Measurements from ENCODE around the gene EIF4E1B.
A peak's percentile ranks its signal among the peaks of the same experiment; 100 is the strongest.

Gene EIF4E1B

GRCh38 chr5:176647030-176647842 lies 16.8 kb downstream of the EIF4E1B start, which contains the start of gene TSPAN17:
Gene TSPAN17 (plus strand): TSS chr5:176647484. CDS start chr5:176647616, 132 bp downstream.
- peak; percentile 100 for DNase-seq (ENCODE audit: low spot score)

GRCh38 chr5:176647843-176648473 lies 17.5 kb downstream of the EIF4E1B start:
- DNase-seq (ENCODE audit: low spot score): no peak

- no peak for DNase-seq (ENCODE audit: low spot score)
Observed at GRCh38 chr5:176648474-176649194, 18.2 kb downstream of the EIF4E1B start.

- no peak for DNase-seq (ENCODE audit: low spot score)
Observed at GRCh38 chr5:176650354-176650884, 19.9 kb downstream of the EIF4E1B start.

- no peak for DNase-seq (ENCODE audit: low spot score)
Observed at GRCh38 chr5:176651472-176651980, 21.1 kb downstream of the EIF4E1B start.

GRCh38 chr5:176652136-176652535 lies 21.7 kb downstream of the EIF4E1B start:
- no peak for DNase-seq (ENCODE audit: low spot score)

GRCh38 chr5:176653401-176654385 lies 23.2 kb downstream of the EIF4E1B start:
- no peak for DNase-seq (ENCODE audit: low spot score)

GRCh38 chr5:176654856-176655255 lies 24.4 kb downstream of the EIF4E1B start:
- no peak for DNase-seq (ENCODE audit: low spot score)

- DNase-seq (ENCODE audit: low spot score): no peak
Observed at GRCh38 chr5:176656467-176656990, 26.1 kb downstream of the EIF4E1B start.

GRCh38 chr5:176658007-176658599 lies 27.6 kb downstream of the EIF4E1B start:
- peak; percentile 76 for DNase-seq (ENCODE audit: low spot score)

- no peak for DNase-seq (ENCODE audit: low spot score)
Observed at GRCh38 chr5:176658817-176659511, 28.5 kb downstream of the EIF4E1B start.

- no peak for DNase-seq (ENCODE audit: low spot score)
Observed at GRCh38 chr5:176659512-176659839, 29.0 kb downstream of the EIF4E1B start.

- DNase-seq (ENCODE audit: low spot score): no peak
Observed at GRCh38 chr5:176659860-176660461, 29.5 kb downstream of the EIF4E1B start.

- DNase-seq (ENCODE audit: low spot score): no peak
Observed at GRCh38 chr5:176660530-176660859, 30.0 kb downstream of the EIF4E1B start.

- DNase-seq (ENCODE audit: low spot score): peak; percentile 75
Observed at GRCh38 chr5:176660860-176661641, 30.6 kb downstream of the EIF4E1B start.

- no peak for DNase-seq (ENCODE audit: low spot score)
Observed at GRCh38 chr5:176661676-176662075, 31.2 kb downstream of the EIF4E1B start.

GRCh38 chr5:176662371-176663333 lies 32.2 kb downstream of the EIF4E1B start:
- no peak for DNase-seq (ENCODE audit: low spot score)

- DNase-seq (ENCODE audit: low spot score): no peak
Observed at GRCh38 chr5:176663566-176663965, 33.1 kb downstream of the EIF4E1B start.

Data from kidney capillary endothelial cell (primary cell).